ENCODE data around the gene SBF1.

GRCh38 chr22:50400406-50400805 lies 74.4 kb downstream of the SBF1 start:
- TF ChIP-seq POLR2AphosphoS5 (IDR thresholded peaks at IDR 0.05) = no peak
- no peak for TF ChIP-seq CTCF (IDR thresholded peaks at IDR 0.05)
- TF ChIP-seq POLR2A (IDR thresholded peaks at IDR 0.05) = no peak
- TF ChIP-seq EP300 (IDR thresholded peaks at IDR 0.05) = no peak
